Fibroblast of the aortic adventitia (primary cell): ENCODE results near the gene ZNF621. TPM values are rescaled to one million over a fixed set of nuclear protein-coding genes. Genes with fewer than 3 reads are reported as not detected.
"Not testable (repeated sequence)": the region's sequence is repeated elsewhere in the genome, so short reads cannot be mapped to it uniquely, and the experiment has no call there.

Source experiments
- DNase-seq: peaks from one replicate; pipeline ENCODE4 v3.0.0-alpha.2; 2010; ENCODE audit warnings: low read depth
- H3K4me3 ChIP-seq: 2 replicates; pipeline ENCODE4 v1.5.1; 2011; ENCODE audit warnings: low read depth, mild to moderate bottlenecking, control low read depth, low read length, moderate library complexity
- total RNA-seq: library from RNA; depleted of rRNA; stranded (reverse); fragments of >200 nt; gene quantifications from 2 replicates; pipeline ENCODE4 v1.2.3, GENCODE V29; 2012; ENCODE audit warnings: low replicate concordance
- TF ChIP-seq, protein P1 (sequence below): IDR thresholded peaks from 2 replicates; pipeline ENCODE4 v1.5.1; 2011; ENCODE audit warnings: mild to moderate bottlenecking, low read length, control low read depth, inconsistent platforms; ENCODE audit not compliant: insufficient read depth

The ZNF621 gene
- total RNA-seq, 1 donor: 21.8 TPM

DNA sequence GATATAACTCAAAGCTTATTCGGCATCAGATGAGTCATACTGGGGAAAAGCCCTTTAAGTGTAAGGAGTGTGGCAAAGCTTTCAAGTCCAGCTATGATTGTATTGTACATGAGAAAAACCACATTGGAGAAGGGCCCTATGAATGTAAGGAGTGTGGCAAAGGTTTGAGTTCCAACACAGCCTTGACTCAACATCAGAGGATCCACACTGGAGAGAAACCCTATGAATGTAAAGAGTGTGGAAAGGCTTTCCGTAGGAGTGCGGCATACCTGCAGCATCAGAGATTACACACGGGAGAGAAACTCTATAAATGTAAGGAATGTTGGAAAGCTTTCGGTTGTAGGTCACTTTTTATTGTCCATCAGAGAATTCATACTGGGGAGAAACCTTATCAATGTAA is 7.5 kb downstream of the ZNF621 start:
- H3K4me3 ChIP-seq: no peak overlapping the region
- DNase-seq: no peak
- TF ChIP-seq, protein P1, sequence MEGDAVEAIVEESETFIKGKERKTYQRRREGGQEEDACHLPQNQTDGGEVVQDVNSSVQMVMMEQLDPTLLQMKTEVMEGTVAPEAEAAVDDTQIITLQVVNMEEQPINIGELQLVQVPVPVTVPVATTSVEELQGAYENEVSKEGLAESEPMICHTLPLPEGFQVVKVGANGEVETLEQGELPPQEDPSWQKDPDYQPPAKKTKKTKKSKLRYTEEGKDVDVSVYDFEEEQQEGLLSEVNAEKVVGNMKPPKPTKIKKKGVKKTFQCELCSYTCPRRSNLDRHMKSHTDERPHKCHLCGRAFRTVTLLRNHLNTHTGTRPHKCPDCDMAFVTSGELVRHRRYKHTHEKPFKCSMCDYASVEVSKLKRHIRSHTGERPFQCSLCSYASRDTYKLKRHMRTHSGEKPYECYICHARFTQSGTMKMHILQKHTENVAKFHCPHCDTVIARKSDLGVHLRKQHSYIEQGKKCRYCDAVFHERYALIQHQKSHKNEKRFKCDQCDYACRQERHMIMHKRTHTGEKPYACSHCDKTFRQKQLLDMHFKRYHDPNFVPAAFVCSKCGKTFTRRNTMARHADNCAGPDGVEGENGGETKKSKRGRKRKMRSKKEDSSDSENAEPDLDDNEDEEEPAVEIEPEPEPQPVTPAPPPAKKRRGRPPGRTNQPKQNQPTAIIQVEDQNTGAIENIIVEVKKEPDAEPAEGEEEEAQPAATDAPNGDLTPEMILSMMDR: no peak

DNA sequence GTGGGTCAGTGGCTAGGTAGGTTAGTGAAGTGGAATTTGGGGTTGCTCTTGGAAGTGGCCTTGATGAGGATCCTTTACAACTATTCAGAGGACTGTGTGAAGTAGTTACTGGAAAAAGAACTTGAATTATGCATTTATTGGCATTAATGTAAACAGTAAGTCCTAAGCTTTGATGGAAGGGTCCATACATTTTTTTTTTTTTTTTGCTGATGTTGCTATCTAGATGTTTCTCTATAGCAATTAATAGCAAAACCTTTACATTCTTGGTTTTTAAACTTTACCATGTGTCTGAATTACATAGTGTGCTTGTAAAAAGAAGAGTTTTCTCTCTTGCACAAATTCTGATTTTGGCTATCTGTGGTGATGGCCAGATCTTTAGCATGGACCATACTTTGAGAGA is 9.5 kb downstream of the ZNF621 start:
- DNase-seq: no peak
- H3K4me3 ChIP-seq: no peak overlapping the region
- TF ChIP-seq, protein P1: no peak

DNA sequence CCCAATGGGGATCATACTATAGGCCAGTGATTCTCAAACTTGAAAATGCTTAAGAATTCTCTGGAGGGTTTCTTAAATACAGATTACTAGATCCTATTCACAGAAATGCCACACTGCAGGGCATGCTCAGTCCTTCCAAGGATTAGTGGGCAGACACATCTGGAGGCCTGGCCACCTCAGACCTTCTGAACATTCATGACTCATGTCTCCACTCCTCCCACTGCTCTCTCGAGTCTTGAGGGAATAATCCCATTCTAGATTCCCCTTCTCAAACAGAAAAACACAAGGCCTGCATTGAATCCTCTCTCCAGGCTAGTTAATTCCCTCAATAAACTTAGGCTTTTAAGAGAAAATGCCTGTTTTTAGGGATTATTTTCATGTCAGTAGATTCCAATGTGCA is 22.1 kb downstream of the ZNF621 start:
- DNase-seq: peak; percentile 71
- no peak overlapping the region for H3K4me3 ChIP-seq
- TF ChIP-seq, protein P1: no peak

DNA sequence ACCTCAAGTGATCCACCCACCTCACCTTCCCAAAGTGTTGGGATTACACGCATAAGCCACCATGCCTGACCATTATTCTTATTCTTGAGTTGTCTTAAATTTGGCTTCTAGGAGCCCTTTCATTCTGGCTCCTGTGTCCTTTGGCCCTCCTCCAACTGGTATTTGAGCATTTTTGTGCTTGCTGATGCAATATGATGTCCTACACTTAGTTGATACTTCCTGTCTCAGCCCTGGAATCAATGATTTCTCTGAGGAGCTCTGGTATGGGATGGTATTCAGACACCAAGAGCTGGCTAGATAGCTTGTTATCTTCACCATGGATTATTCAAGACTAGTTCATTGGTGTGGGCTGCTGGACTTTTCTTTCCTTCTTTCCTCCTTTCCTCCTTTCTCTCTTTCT is 25.4 kb downstream of the ZNF621 start:
- peak; percentile 31 for DNase-seq

DNA sequence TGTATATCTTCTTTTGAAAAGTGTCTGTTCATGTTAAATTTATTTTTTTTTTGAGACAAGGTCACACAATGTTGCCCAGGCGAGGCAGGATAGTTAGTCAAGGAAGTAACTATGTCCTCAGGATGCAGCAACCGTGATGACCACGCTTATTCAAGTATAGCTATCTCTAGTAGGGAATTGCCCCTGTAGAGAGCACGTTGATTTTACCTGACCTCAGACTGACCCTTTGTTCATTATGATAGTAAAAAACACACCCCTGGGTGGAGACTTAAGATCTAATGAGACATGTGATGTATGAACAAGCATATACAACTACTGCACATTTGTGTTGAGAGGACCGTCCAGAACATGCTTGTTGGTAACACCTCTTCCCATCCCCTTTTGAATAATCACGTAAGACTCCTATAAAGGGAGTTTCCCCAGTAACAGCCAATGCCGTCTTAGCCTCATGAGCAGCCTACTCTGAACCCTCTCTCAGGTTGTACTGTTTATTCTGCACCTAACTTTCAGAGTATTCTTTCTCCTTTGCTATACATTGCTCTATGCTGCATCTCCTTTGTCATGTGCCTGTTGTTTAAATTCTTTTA is 32.9 kb downstream of the ZNF621 start:
- TF ChIP-seq, protein P1: no peak
- DNase-seq: no peak
- H3K4me3 ChIP-seq: no peak overlapping the region

More for the DNA sequence above, 25.4 kb downstream of the ZNF621 start:
- H3K4me3 ChIP-seq: no peak overlapping the region
- TF ChIP-seq, protein P1: no peak

DNA sequence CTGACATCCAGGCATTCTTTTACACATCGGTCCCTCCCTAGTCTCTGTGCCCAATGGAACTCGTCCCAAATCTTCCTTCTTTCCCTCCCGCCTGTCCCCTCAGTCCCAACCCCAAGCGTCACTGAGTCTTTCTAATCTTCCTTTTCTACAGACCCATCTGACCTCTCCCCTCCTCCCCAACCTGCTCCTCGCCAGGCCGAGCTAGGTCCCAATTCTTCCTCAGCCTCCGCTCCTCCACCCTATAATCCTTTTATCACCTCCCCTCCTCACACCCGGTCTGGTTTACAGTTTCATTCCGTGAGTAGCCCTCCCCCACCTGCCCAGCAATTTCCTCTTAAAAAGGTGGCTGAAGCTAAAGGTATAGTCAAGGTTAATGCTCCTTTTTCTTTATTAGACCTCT is 37.7 kb downstream of the ZNF621 start:
- not testable (repeated sequence) for DNase-seq, H3K4me3 ChIP-seq

DNA sequence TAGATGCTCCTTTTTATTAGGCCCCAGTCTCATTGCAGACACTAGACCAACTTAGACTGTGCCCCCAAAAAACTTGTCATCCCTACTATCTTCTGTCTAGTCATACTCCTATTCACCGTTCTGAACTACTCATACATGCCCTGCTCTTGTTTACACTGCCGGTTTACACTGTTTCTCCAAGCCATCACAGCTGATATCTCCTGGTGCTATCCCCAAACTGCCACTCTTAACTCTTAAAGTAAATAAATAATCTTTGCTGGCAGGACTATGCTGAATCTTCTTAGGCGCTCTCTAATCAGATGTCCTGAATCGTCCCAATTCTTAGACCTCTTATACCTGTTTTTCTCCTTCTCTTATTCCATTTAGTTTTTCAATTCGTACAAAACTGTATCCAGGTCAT is 40.9 kb downstream of the ZNF621 start:
- H3K4me3 ChIP-seq, DNase-seq: not testable (repeated sequence)

DNA sequence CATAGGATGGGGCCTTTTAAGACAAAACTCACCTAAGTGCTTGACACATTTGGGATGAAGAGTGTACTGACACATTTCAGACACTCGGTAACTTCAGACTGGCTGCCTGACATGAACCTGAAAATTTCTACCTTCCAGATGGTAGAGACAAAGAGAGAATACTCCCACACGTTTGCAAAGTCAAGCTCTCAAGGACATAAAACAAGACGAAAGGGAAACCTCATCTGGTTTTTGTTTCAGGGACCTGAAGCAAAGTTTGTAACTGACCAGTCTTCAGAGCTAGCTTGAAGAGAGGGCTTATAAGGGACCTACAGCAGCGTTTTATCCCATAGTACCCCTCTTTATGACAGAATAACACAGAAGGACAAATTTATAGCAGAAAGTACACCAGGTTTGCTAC is 41.9 kb downstream of the ZNF621 start:
- TF ChIP-seq, protein P1: no peak
- no peak for DNase-seq
- H3K4me3 ChIP-seq: no peak overlapping the region
